GM12801 (cell line): ENCODE results near the gene COL6A1.

ENCODE experiments used
- CTCF ChIP-seq: IDR thresholded peaks from one replicate; pipeline ENCODE4 v1.5.1; 2011; ENCODE audit warnings: control low read depth; ENCODE audit not compliant: insufficient read length; ENCODE audit errors: extremely low read depth

COL6A1 gene

GRCh38 chr21:46000182-46000730 lies 18.7 kb downstream of the COL6A1 start:
- no peak for TF ChIP-seq CTCF

GRCh38 chr21:46000731-46001641 lies 19.4 kb downstream of the COL6A1 start:
- no peak for TF ChIP-seq CTCF

DNA sequence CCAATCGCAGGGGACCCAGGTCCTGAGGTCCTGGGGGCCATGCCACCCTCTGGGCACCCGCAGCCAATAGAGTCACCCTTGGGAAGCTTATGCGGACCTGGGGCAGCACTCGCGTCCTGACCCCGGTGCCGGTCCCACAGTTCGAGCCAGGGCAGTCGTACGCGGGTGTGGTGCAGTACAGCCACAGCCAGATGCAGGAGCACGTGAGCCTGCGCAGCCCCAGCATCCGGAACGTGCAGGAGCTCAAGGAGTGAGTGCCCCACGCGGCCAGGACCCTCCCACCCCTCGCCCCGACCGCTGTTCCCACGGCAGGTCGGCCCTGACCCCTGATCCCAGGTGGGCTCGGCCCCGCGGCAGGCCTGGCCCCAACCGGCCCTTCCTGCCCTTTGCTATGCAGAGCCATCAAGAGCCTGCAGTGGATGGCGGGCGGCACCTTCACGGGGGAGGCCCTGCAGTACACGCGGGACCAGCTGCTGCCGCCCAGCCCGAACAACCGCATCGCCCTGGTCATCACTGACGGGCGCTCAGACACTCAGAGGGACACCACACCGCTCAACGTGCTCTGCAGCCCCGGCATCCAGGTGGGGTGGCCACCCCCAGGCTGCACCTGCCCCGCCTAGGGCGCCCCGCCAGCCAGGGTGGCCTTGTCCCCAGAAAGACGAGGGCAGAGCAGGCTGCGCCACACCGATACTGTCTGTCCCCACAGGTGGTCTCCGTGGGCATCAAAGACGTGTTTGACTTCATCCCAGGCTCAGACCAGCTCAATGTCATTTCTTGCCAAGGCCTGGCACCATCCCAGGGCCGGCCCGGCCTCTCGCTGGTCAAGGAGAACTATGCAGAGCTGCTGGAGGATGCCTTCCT lies 20.5 kb downstream of the COL6A1 start:
- TF ChIP-seq CTCF: no peak

DNA sequence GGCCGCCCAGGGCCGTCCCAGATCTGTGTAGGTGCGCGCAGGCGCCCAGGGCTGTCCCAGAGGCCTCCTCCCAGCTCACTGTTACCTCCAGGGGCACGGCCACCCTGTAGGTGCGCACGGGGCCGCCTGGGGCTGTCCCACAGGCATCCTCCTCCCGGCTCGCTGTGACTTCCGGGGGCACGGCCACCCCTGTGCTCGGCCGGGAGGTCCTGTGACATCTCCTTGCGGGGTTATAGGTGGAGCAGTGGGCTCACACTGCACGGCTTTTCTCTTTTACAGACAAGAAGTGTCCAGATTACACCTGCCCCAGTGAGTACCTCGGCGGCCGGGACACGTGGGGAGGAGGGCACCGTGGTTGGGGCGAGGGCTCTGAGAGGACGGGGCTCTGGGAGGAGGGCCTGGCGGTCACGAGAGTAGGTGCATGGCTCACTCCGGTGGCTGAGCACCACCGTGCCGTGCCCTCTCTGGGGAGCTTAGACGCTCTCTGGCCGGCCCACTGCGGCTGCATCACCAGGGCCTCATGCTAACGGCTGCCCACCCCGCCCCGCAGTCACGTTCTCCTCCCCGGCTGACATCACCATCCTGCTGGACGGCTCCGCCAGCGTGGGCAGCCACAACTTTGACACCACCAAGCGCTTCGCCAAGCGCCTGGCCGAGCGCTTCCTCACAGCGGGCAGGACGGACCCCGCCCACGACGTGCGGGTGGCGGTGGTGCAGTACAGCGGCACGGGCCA lies 21.4 kb downstream of the COL6A1 start:
- TF ChIP-seq CTCF: no peak

DNA sequence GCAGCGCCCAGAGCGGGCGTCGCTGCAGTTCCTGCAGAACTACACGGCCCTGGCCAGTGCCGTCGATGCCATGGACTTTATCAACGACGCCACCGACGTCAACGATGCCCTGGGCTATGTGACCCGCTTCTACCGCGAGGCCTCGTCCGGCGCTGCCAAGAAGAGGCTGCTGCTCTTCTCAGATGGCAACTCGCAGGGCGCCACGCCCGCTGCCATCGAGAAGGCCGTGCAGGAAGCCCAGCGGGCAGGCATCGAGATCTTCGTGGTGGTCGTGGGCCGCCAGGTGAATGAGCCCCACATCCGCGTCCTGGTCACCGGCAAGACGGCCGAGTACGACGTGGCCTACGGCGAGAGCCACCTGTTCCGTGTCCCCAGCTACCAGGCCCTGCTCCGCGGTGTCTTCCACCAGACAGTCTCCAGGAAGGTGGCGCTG lies 22.0 kb downstream of the COL6A1 start:
- TF ChIP-seq CTCF: no peak

- TF ChIP-seq CTCF: no peak
These were observed 22.7 kb downstream of the COL6A1 start for GRCh38 chr21:46004168-46004861.
